MM.1S (cell line): ENCODE results near the gene ABTB2.

ENCODE experiments used
- DNase-seq: peaks from one replicate; pipeline ENCODE4 v3.0.0-alpha.2; 2015
- H2AFZ ChIP-seq: fragments of 300-600 bp; sonication (generic); 2 replicates; pipeline ENCODE4 v1.6.0; 2016; ENCODE audit warnings: antibody characterized with exemption, low read length
- H3F3A ChIP-seq: fragments of 300-600 bp; sonication (generic); 2 replicates; pipeline ENCODE4 v1.6.1; 2016; ENCODE audit warnings: mild to moderate bottlenecking, antibody characterized with exemption, low read length, moderate library complexity, mixed read lengths; ENCODE audit not compliant: insufficient read depth
- H3K27ac ChIP-seq: fragments of 300-600 bp; sonication (generic); 2 replicates; pipeline ENCODE4 v1.5.1; 2016; ENCODE audit warnings: mild to moderate bottlenecking, low read length
- H3K27me3 ChIP-seq: fragments of 300-600 bp; sonication (generic); replicated peaks from 2 replicates; pipeline ENCODE4 v1.6.0; 2016; ENCODE audit warnings: low read length; ENCODE audit not compliant: insufficient read depth
- H3K36me3 ChIP-seq: fragments of 300-600 bp; sonication (generic); replicated peaks from 2 replicates; pipeline ENCODE4 v1.6.1; 2016; ENCODE audit warnings: mild to moderate bottlenecking, low read length, mixed read lengths; ENCODE audit not compliant: insufficient read depth
- H3K4me1 ChIP-seq: fragments of 300-600 bp; sonication (generic); 2 replicates; pipeline ENCODE4 v1.6.1; 2016; ENCODE audit warnings: low read length, mixed read lengths
- H3K4me2 ChIP-seq: fragments of 300-600 bp; sonication (generic); 2 replicates; pipeline ENCODE4 v1.6.0; 2016; ENCODE audit warnings: low read depth, low read length
- H3K4me3 ChIP-seq: fragments of 300-600 bp; sonication (generic); 2 replicates; pipeline ENCODE4 v1.5.1; 2016; ENCODE audit warnings: low read length, mixed read lengths
- H3K79me2 ChIP-seq: fragments of 300-600 bp; sonication (generic); 2 replicates; pipeline ENCODE4 v1.6.1; 2016; ENCODE audit warnings: mixed run types, low read length, mixed read lengths
- H3K9ac ChIP-seq: fragments of 300-600 bp; sonication (generic); 2 replicates; pipeline ENCODE4 v1.6.1; 2016; ENCODE audit warnings: low read length, mixed read lengths
- H3K9me2 ChIP-seq: fragments of 300-600 bp; sonication (generic); replicated peaks from 2 replicates; pipeline ENCODE4 v1.6.1; 2016; ENCODE audit warnings: mild to moderate bottlenecking, low read length, mixed read lengths; ENCODE audit not compliant: insufficient read depth
- H3K9me3 ChIP-seq: fragments of 300-600 bp; sonication (generic); replicated peaks from 2 replicates; pipeline ENCODE4 v1.6.1; 2016; ENCODE audit warnings: mild to moderate bottlenecking, low read length, mixed read lengths; ENCODE audit not compliant: insufficient read depth
- H4K20me1 ChIP-seq: fragments of 300-600 bp; sonication (generic); 2 replicates; pipeline ENCODE4 v1.6.1; 2016; ENCODE audit warnings: mild to moderate bottlenecking, low read length, moderate library complexity, mixed read lengths; ENCODE audit not compliant: insufficient read depth
- EZH2 ChIP-seq: fragments of 300-600 bp; sonication (generic); optimal IDR thresholded peaks from 2 replicates; pipeline ENCODE3; 2017; ENCODE audit warnings: low read depth, mild to moderate bottlenecking, antibody characterized with exemption, low read length, mixed read lengths
- EZH2phosphoT487 ChIP-seq: fragments of 300-600 bp; sonication (generic); IDR thresholded peaks from 2 replicates; pipeline ENCODE4 v1.6.1; 2018; ENCODE audit warnings: antibody characterized with exemption, low read length
- TF ChIP-seq, protein P1 (sequence below): fragments of 300-600 bp; sonication (generic); IDR thresholded peaks from 2 replicates; pipeline ENCODE4 v1.5.1; 2016; ENCODE audit warnings: antibody characterized with exemption, low read length, mixed read lengths

The ABTB2 gene

DNA sequence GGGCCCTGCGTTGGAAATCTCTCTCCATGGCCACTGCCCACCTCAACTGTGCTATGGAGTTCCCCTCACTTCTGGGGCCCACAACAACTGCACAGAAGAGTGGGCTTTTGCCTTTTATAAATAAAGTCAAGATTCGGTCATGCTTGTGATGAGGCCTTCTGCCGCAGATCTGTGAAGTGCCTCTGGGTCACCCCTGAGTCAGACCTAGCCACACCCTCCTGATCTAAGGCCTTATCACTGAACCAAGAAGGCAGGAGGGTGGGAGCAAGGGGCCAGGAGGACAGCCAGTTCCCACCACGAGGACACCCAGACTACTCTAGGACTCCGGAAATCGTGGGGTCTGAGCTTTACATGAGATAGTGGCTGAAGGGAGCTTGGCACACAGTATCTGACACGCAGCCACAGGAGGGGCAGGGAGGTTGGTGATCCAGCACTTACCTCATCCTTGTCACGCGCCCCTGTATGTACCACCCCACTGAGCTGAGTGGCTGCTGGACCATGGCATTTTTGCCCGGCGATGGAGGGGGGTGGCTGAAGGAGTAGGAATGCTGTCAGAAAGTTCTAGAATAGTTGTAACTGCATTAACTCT is 115.7 kb downstream of the ABTB2 start:
- no peaks in the 10 kb centered on the region for H3K79me2 ChIP-seq
- H3K9me3 ChIP-seq = no peaks in the 10 kb centered on the region
- H3K36me3 ChIP-seq = no peaks in the 10 kb centered on the region
- H3K9me2 ChIP-seq = no peaks in the 10 kb centered on the region
- no peak overlapping the region for H2AFZ ChIP-seq
- DNase-seq = no peak
- H3K4me3 ChIP-seq = no peak overlapping the region
- no peaks in the 10 kb centered on the region for H4K20me1 ChIP-seq
- no peaks in the 10 kb centered on the region for H3K27me3 ChIP-seq
- peaks cover 8% of the 10 kb centered on the region for H3F3A ChIP-seq
- peaks cover 27% of the 10 kb centered on the region for H3K4me1 ChIP-seq
- TF ChIP-seq EZH2 = no peak
- TF ChIP-seq, protein P1, sequence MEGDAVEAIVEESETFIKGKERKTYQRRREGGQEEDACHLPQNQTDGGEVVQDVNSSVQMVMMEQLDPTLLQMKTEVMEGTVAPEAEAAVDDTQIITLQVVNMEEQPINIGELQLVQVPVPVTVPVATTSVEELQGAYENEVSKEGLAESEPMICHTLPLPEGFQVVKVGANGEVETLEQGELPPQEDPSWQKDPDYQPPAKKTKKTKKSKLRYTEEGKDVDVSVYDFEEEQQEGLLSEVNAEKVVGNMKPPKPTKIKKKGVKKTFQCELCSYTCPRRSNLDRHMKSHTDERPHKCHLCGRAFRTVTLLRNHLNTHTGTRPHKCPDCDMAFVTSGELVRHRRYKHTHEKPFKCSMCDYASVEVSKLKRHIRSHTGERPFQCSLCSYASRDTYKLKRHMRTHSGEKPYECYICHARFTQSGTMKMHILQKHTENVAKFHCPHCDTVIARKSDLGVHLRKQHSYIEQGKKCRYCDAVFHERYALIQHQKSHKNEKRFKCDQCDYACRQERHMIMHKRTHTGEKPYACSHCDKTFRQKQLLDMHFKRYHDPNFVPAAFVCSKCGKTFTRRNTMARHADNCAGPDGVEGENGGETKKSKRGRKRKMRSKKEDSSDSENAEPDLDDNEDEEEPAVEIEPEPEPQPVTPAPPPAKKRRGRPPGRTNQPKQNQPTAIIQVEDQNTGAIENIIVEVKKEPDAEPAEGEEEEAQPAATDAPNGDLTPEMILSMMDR = no peak
- no peak for TF ChIP-seq EZH2phosphoT487
- H3K4me2 ChIP-seq = no peak overlapping the region
- H3K27ac ChIP-seq = no peak overlapping the region
- no peak overlapping the region for H3K9ac ChIP-seq

DNA sequence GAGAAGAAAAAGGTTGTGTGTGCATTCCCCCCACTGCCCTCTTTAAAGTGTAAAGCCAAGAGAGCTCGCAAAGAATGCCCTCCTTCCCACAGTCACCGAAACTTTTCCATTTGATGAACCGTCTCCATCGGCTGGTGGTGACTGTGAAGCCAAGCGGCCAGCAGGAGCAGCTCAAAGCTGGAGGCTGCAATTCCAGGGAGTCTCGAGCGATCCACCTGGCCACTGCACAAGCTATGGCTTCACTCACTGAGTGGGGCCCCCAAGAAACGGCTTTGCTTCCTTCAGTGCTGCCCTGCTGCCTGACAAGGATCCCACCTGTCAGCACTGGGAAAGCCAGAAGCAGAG is 117.7 kb downstream of the ABTB2 start:
- Histone ChIP-seq H3K27ac (no peak overlapping the region), H3K9me2 (no peaks in the 10 kb centered on the region), H2AFZ (no peak overlapping the region), H3K79me2 (no peaks in the 10 kb centered on the region), H3K4me3 (no peak overlapping the region), H3K36me3 (no peaks in the 10 kb centered on the region), H3F3A (peaks cover 8% of the 10 kb centered on the region), H3K9ac (no peak overlapping the region), H3K27me3 (no peaks in the 10 kb centered on the region), H4K20me1 (no peaks in the 10 kb centered on the region), H3K9me3 (no peaks in the 10 kb centered on the region), H3K4me2 (no peak overlapping the region), H3K4me1 (peaks cover 20% of the 10 kb centered on the region)
- TF ChIP-seq, protein P1 = no peak
- TF ChIP-seq EZH2 (no peak), EZH2phosphoT487 (no peak)
- no peak for DNase-seq

DNA sequence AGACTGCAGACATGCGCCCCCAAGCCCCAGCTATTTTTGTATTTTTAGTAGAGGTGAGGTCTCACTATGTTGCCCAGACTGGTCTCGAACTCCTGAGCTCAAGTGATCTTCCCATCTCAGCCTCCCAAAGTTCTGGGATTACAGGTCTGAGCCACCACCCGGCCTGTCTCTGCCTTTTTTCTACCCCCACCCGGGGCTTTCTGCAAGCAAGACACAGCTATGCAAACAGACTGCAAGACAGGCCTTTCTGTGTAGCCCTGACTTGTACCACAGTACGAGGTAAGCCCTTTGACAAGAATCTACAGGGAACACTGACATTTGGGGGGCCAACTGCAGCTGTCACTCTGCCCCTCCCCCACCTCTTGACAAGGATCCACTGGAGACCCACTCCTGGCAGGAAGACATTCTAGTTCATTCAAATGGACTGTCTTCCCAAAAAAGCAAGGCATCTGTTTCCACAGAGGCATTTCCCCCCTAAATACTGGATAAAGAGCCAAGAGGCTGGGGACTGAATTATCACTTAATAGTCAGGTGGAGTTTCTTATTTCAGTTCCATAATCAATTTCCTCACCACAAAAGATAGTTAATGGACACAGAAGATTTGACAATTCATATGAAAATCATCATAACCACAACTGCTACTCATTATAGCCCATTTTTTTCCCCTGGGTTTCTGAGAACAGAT is 118.2 kb downstream of the ABTB2 start:
- TF ChIP-seq, protein P1 = no peak
- no peak for TF ChIP-seq EZH2
- no peak for TF ChIP-seq EZH2phosphoT487
- Histone ChIP-seq H3K27me3 (no peaks in the 10 kb centered on the region), H4K20me1 (no peaks in the 10 kb centered on the region), H3K9ac (no peak overlapping the region), H2AFZ (no peak overlapping the region), H3K79me2 (no peaks in the 10 kb centered on the region), H3K27ac (no peak overlapping the region), H3F3A (peaks cover 8% of the 10 kb centered on the region), H3K9me2 (no peaks in the 10 kb centered on the region), H3K4me3 (no peak overlapping the region), H3K9me3 (no peaks in the 10 kb centered on the region), H3K4me1 (peaks cover 15% of the 10 kb centered on the region), H3K36me3 (no peaks in the 10 kb centered on the region), H3K4me2 (no peak overlapping the region)
- DNase-seq = no peak
